Right atrium auricular region (tissue), 2 donors: ENCODE measurements around the gene RILPL1. TPM values are rescaled to one million over a fixed set of nuclear protein-coding genes. Genes with fewer than 3 reads are reported as not detected.
"Not testable (repeated sequence)": the region's sequence is repeated elsewhere in the genome, so short reads cannot be mapped to it uniquely, and the experiment has no call there.

Experiments used
- DNase-seq: peaks from one replicate; pipeline ENCODE4 v3.0.0-alpha.2; 2019; ENCODE audit warnings: low spot score
- H3K27ac ChIP-seq, 2 donors: fragments of 200-600 bp; sonication (generic); 1 replicate in 1 of 2; 2 replicates in 1 of 2; pipeline ENCODE4 v1.5.1; 2016 to 2019
- H3K27me3 ChIP-seq, 2 donors: fragments of 200-600 bp; sonication (generic); one replicate each; pipeline versions ENCODE4 v1.5.1 to v1.6.0; 2017 to 2019
- H3K36me3 ChIP-seq: fragments of 200-600 bp; sonication (generic); one replicate; pipeline ENCODE4 v1.5.1; 2016
- H3K4me1 ChIP-seq, 2 donors: fragments of 200-600 bp; sonication (generic); one replicate each; pipeline versions ENCODE4 v1.5.1 to v1.6.0; 2017 to 2019
- H3K4me3 ChIP-seq, 2 donors: fragments of 200-600 bp; sonication (generic); 1 replicate in 1 of 2; 2 replicates in 1 of 2; pipeline ENCODE4 v1.5.1; 2017 to 2019; ENCODE audit warnings: mild to moderate bottlenecking in 1 of 2, moderate library complexity in 1 of 2
- H3K9me3 ChIP-seq, 2 donors: fragments of 200-600 bp; sonication (generic); one replicate each; pipeline ENCODE4 v1.5.1; 2019
- CTCF ChIP-seq, 2 donors: fragments of 200-600 bp; sonication (generic); IDR thresholded peaks; one replicate each; pipeline ENCODE4 v1.5.1; 2019; ENCODE audit warnings: antibody characterized with exemption in 2 of 2
- total RNA-seq, 2 donors: library from RNA; depleted of rRNA; stranded (reverse); fragments of >200 nt; gene quantifications; one replicate each; pipeline ENCODE4 v1.1.0, GENCODE V29; 2016

Gene RILPL1
- total RNA-seq, 2 donors from 2014 or later = 93.1 to 130 TPM

GRCh38 chr12:123494124-123494851, 39.2 kb downstream of the RILPL1 start:
- Histone ChIP-seq H3K36me3 (peaks cover 33% of the 10 kb centered on the region), H3K9me3 (no peaks in the 10 kb centered on the region), H3K4me3 (no peak overlapping the region), H3K27me3 (no peaks in the 10 kb centered on the region), H3K4me1 (peaks cover 0 to 28% of the 10 kb centered on the region in 2 donors), H3K27ac (peak overlapping the region; percentile 84 to 91)
- no peak for TF ChIP-seq CTCF (IDR thresholded peaks at IDR 0.05)
- DNase-seq = peak; percentile 61

- DNase-seq, H3K27me3 ChIP-seq, H3K4me3 ChIP-seq, H3K9me3 ChIP-seq: not testable (repeated sequence)
- Histone ChIP-seq H3K27ac (peak overlapping the region; percentile 84 to 91), H3K36me3 (peaks cover 15% of the 10 kb centered on the region), H3K4me1 (peaks cover 0 to 32% of the 10 kb centered on the region in 2 donors)
Observed at GRCh38 chr12:123492339-123493039, 41.0 kb downstream of the RILPL1 start.

- no peak for TF ChIP-seq CTCF (IDR thresholded peaks at IDR 0.05)
- no peaks in the 10 kb centered on the region for H3K9me3 ChIP-seq
- no peak overlapping the region for H3K4me3 ChIP-seq
- H3K4me1 ChIP-seq = peaks cover 0 to 32% of the 10 kb centered on the region in 2 donors
- no peaks in the 10 kb centered on the region for H3K27me3 ChIP-seq
- peak overlapping the region; percentile 84 to 91 for H3K27ac ChIP-seq
- H3K36me3 ChIP-seq = peaks cover 6% of the 10 kb centered on the region
- DNase-seq = no peak
Observed at GRCh38 chr12:123491481-123491880, 42.0 kb downstream of the RILPL1 start.

GRCh38 chr12:123491056-123491455, 42.5 kb downstream of the RILPL1 start:
- peak overlapping the region; percentile 84 to 91 for H3K27ac ChIP-seq
- H3K36me3 ChIP-seq = peaks cover 6% of the 10 kb centered on the region

GRCh38 chr12:123490089-123490488, 43.4 kb downstream of the RILPL1 start:
- Histone ChIP-seq H3K4me3 (no peak overlapping the region), H3K9me3 (no peaks in the 10 kb centered on the region), H3K4me1 (peaks cover 0 to 32% of the 10 kb centered on the region in 2 donors), H3K27ac (peak overlapping the region in 1 of 2 donors; percentile 84), H3K27me3 (no peaks in the 10 kb centered on the region), H3K36me3 (peaks cover 6% of the 10 kb centered on the region)
- no peak for TF ChIP-seq CTCF (IDR thresholded peaks at IDR 0.05)
- DNase-seq = no peak

More at GRCh38 chr12:123491056-123491455, 42.5 kb downstream of the RILPL1 start:
- Histone ChIP-seq H3K4me3 (no peak overlapping the region), H3K9me3 (no peaks in the 10 kb centered on the region), H3K4me1 (peaks cover 0 to 32% of the 10 kb centered on the region in 2 donors), H3K27me3 (no peaks in the 10 kb centered on the region)
- no peak for TF ChIP-seq CTCF (IDR thresholded peaks at IDR 0.05)
- no peak for DNase-seq

- Histone ChIP-seq H3K4me1 (peaks cover 0 to 28% of the 10 kb centered on the region in 2 donors), H3K27me3 (no peaks in the 10 kb centered on the region), H3K36me3 (peaks cover 11% of the 10 kb centered on the region), H3K9me3 (no peaks in the 10 kb centered on the region), H3K27ac (peak overlapping the region; percentile 68 to 84), H3K4me3 (no peak overlapping the region)
- TF ChIP-seq CTCF (IDR thresholded peaks at IDR 0.05) = no peak
- no peak for DNase-seq
Observed at GRCh38 chr12:123489580-123489979, 43.9 kb downstream of the RILPL1 start.
